GM18520 (cell line): ENCODE measurements around the gene MARK4.
"Not testable (repeated sequence)": the region's sequence is repeated elsewhere in the genome, so short reads cannot be mapped to it uniquely, and the experiment has no call there.

Source experiments
- ATAC-seq: cut with Tn5 transposase; IDR thresholded peaks from one replicate; pipeline ENCODE4 v1.9.1; 2021; ENCODE audit not compliant: unreplicated experiment

The MARK4 gene

GRCh38 chr19:45243144-45243732 is 7.8 kb upstream of the MARK4 start:
- ATAC-seq = no peak

- no peak for ATAC-seq
Measured at GRCh38 chr19:45244133-45244794, 6.8 kb upstream of the MARK4 start.

- ATAC-seq = no peak
Measured at GRCh38 chr19:45245334-45245787, 5.7 kb upstream of the MARK4 start, which contains the start of gene EXOC3L2. TSS of gene EXOC3L2 (minus strand) at chr19:45245407. CDS start at chr19:45239045, 6,362 bp downstream.

GRCh38 chr19:45245826-45246225 is 5.2 kb upstream of the MARK4 start:
- no peak for ATAC-seq

- ATAC-seq = no peak
Measured at GRCh38 chr19:45247136-45247535, 3.9 kb upstream of the MARK4 start.

GRCh38 chr19:45249261-45250033 is 1.6 kb upstream of the MARK4 start:
- no peak for ATAC-seq

GRCh38 chr19:45250216-45250831 is 747 bp upstream of the MARK4 start:
- ATAC-seq = no peak

GRCh38 chr19:45251452-45252354 is 632 bp downstream of the MARK4 start:
- ATAC-seq = no peak

- no peak for ATAC-seq
Measured at GRCh38 chr19:45253396-45254027, 2.4 kb downstream of the MARK4 start.

GRCh38 chr19:45254044-45254531 is 3.0 kb downstream of the MARK4 start:
- no peak for ATAC-seq

- no peak for ATAC-seq
Measured at GRCh38 chr19:45255611-45256157, 4.6 kb downstream of the MARK4 start.

GRCh38 chr19:45256836-45257235 is 5.8 kb downstream of the MARK4 start:
- no peak for ATAC-seq

GRCh38 chr19:45258862-45259261 is 7.8 kb downstream of the MARK4 start:
- no peak for ATAC-seq

GRCh38 chr19:45262570-45262969 is 11.5 kb downstream of the MARK4 start:
- ATAC-seq = no peak

GRCh38 chr19:45263013-45263412 is 11.9 kb downstream of the MARK4 start:
- ATAC-seq = no peak

GRCh38 chr19:45264781-45265317 is 13.8 kb downstream of the MARK4 start:
- ATAC-seq = no peak

- ATAC-seq = no peak
Measured at GRCh38 chr19:45265375-45265774, 14.3 kb downstream of the MARK4 start.

GRCh38 chr19:45267296-45267695 is 16.2 kb downstream of the MARK4 start:
- ATAC-seq = no peak

GRCh38 chr19:45269939-45270338 is 18.9 kb downstream of the MARK4 start:
- not testable (repeated sequence) for ATAC-seq
